ENCODE measurements around the gene PLA2G12A. TPM values are rescaled to one million over a fixed set of nuclear protein-coding genes. Genes with fewer than 3 reads are reported as not detected.

The PLA2G12A gene
- total RNA-seq, 1 donor from 2014 or later, result 43.4 TPM

DNA sequence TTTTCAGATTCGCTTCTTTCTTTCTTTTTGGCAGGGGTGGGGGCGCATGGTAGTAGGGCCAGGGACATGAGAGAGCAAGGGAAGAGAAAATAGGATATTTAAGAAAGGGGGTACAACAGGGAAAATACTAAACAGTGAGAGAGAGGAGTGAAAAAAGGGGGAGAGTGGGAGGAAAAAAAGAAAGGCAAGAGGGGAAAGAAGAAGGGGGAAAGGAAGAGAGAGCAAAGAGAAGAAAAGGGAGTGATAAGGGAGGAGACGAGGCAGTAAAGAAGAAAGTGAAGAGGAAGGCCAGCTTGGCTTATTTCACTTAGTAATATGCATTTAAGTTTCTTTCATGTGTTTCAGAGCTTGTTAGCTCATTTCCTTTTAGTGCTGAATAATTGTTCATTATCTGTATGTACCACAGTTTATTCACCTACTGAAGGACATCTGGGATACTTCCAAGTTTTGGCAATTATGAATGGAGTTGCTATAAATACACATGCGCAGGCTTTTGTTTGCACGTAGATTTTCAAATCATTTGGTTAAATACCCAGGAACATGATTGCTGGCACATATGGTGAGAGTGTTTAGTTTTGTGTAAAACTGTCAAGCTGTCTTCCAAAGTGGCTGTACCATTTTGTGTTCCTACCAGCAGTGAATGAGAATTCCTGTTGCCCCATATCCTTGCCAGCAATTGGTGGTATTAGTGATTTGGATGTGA lies 63.9 kb downstream of the PLA2G12A start:
- no peak for DNase-seq (ENCODE audit: low spot score)
- Mint-ChIP-seq H3K36me3 (ENCODE audit: low read depth) (peaks cover 2% of the 10 kb centered on the region), H3K4me1 (ENCODE audit: low read depth) (no peaks in the 10 kb centered on the region)

DNA sequence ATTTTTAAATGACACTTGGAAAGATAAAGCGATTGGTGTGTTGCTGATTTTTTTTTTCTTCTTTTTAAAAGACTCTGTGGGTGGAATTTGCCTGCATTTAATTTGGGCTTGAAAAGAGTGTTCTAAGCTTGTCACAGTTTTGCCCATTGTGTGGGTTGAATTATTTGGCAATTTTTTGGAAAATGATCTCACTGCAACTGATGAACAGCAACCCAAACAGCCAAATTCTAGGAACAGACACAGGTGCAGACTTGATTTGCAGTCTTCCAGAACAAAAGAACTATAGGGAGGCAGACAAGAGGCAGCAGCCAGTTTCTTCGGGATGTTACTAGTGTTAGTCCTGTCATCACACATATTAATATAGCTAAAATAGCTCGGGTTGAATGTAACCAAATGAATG lies 67.1 kb downstream of the PLA2G12A start:
- Mint-ChIP-seq H3K27ac (ENCODE audit: unreplicated experiment) (no peak overlapping the region), H3K4me3 (ENCODE audit: unreplicated experiment) (no peak overlapping the region), H3K9me3 (ENCODE audit: low read depth) (no peaks in the 10 kb centered on the region), H3K4me1 (ENCODE audit: low read depth) (no peaks in the 10 kb centered on the region), H3K36me3 (ENCODE audit: low read depth) (no peaks in the 10 kb centered on the region), H3K27me3 (ENCODE audit: low read depth) (no peaks in the 10 kb centered on the region)
- DNase-seq (ENCODE audit: low spot score), result no peak
- TF ChIP-seq, protein P1, sequence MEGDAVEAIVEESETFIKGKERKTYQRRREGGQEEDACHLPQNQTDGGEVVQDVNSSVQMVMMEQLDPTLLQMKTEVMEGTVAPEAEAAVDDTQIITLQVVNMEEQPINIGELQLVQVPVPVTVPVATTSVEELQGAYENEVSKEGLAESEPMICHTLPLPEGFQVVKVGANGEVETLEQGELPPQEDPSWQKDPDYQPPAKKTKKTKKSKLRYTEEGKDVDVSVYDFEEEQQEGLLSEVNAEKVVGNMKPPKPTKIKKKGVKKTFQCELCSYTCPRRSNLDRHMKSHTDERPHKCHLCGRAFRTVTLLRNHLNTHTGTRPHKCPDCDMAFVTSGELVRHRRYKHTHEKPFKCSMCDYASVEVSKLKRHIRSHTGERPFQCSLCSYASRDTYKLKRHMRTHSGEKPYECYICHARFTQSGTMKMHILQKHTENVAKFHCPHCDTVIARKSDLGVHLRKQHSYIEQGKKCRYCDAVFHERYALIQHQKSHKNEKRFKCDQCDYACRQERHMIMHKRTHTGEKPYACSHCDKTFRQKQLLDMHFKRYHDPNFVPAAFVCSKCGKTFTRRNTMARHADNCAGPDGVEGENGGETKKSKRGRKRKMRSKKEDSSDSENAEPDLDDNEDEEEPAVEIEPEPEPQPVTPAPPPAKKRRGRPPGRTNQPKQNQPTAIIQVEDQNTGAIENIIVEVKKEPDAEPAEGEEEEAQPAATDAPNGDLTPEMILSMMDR (IDR thresholded peaks at IDR 0.05), result no peak

More for the DNA sequence above, 63.9 kb downstream of the PLA2G12A start:
- H3K4me3 Mint-ChIP-seq (ENCODE audit: unreplicated experiment), result no peak overlapping the region
- no peak overlapping the region for H3K27ac Mint-ChIP-seq (ENCODE audit: unreplicated experiment)
- H3K9me3 Mint-ChIP-seq (ENCODE audit: low read depth), result no peaks in the 10 kb centered on the region
- H3K27me3 Mint-ChIP-seq (ENCODE audit: low read depth), result no peaks in the 10 kb centered on the region
- TF ChIP-seq, protein P1 (IDR thresholded peaks at IDR 0.05), result no peak

DNA sequence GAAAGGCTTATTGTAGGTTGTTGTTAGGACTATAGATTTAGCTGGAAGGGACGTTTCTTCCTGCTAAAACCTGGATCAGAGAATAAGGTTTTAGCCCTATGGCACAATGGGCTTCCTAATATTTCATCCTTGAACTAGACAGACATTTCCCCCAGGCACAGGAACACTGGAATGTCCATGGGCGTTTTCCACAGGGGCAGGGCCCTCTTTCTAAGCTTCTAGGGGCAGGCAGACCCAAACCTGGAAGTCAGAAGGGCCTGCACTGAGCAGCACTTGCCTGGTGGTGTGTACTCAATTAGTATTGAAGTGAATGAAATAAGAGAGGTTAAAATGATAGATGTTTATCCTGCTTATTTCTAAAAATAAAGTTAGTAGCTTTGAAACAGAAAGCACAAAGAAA lies 67.8 kb downstream of the PLA2G12A start:
- H3K4me1 Mint-ChIP-seq (ENCODE audit: low read depth), result no peaks in the 10 kb centered on the region
- H3K36me3 Mint-ChIP-seq (ENCODE audit: low read depth), result no peaks in the 10 kb centered on the region
- H3K4me3 Mint-ChIP-seq (ENCODE audit: unreplicated experiment), result no peak overlapping the region
- H3K27me3 Mint-ChIP-seq (ENCODE audit: low read depth), result no peaks in the 10 kb centered on the region
- no peaks in the 10 kb centered on the region for H3K9me3 Mint-ChIP-seq (ENCODE audit: low read depth)
- TF ChIP-seq, protein P1 (IDR thresholded peaks at IDR 0.05), result no peak
- no peak for DNase-seq (ENCODE audit: low spot score)
- no peak overlapping the region for H3K27ac Mint-ChIP-seq (ENCODE audit: unreplicated experiment)

Other genes starting within 250 kb of the PLA2G12A start
- 7.2 to 11.4 TPM (median 9.5 TPM) in 3 replicates for gene MCUB, start 169.8 kb downstream of the PLA2G12A start, total RNA-seq
- 16.3 to 19.1 TPM (median 16.7 TPM) in 3 replicates for gene CASP6, start 26.6 kb downstream of the PLA2G12A start, total RNA-seq
- not detected in 3 replicates for gene CFI, start 71.9 kb upstream of the PLA2G12A start, total RNA-seq
- 18.5 to 20.7 TPM (median 20.2 TPM) in 3 replicates for gene GAR1, start 85.7 kb upstream of the PLA2G12A start, total RNA-seq
- gene RRH, start 97.9 kb upstream of the PLA2G12A start, total RNA-seq, result not detected in 3 replicates
- 0.07 to 0.17 TPM in 2 of 3 replicates, not detected in the other for gene LRIT3, start 118.0 kb upstream of the PLA2G12A start, total RNA-seq
- gene EGF, start 182.8 kb upstream of the PLA2G12A start, total RNA-seq, result 0.87 to 1.4 TPM (median 1.3 TPM) in 3 replicates